Psoas muscle (tissue), 8 donors: ENCODE results near the gene MYG1. TPM values are rescaled to one million over a fixed set of nuclear protein-coding genes. Genes with fewer than 3 reads are reported as not detected.

Source experiments
- ATAC-seq, 4 donors: fragments of 200-7000 bp; cut with Tn5 transposase; one replicate each; pipeline ENCODE4 v1.9.1; 2020; ENCODE audit warnings: moderate library complexity in 3 of 4, mild to moderate bottlenecking in 2 of 4
- DNase-seq, 2 donors: peaks; one replicate each; pipeline ENCODE4 v3.0.0-alpha.2; 2020
- H3K27ac ChIP-seq: fragments of 200-600 bp; one replicate; pipeline ENCODE4 v1.8.0; 2022
- H3K27me3 ChIP-seq, 3 donors: fragments of 200-600 bp in 1 of 3; one replicate each; pipeline versions ENCODE4 v1.6.1 to v1.8.0; 2013 to 2022; ENCODE audit warnings: low read length in 2 of 3, mild to moderate bottlenecking in 2 of 3, moderate library complexity in 1 of 3; ENCODE audit not compliant: insufficient read depth in 3 of 3
- H3K36me3 ChIP-seq, 2 donors: fragments of 200-600 bp in 1 of 2; one replicate each; pipeline versions ENCODE4 v1.6.1 to v1.8.0; 2013 to 2022; ENCODE audit warnings: low read depth in 1 of 2, mild to moderate bottlenecking in 1 of 2, moderate library complexity in 1 of 2; ENCODE audit not compliant: insufficient read depth in 1 of 2
- H3K4me1 ChIP-seq: fragments of 200-600 bp; one replicate; pipeline ENCODE4 v1.8.0; 2022
- H3K4me3 ChIP-seq: fragments of 200-600 bp; one replicate; pipeline ENCODE4 v1.8.0; 2022; ENCODE audit warnings: mild to moderate bottlenecking
- H3K9me3 ChIP-seq: fragments of 200-600 bp; one replicate; pipeline ENCODE4 v1.8.0; 2022
- CTCF ChIP-seq: fragments of 200-600 bp; IDR thresholded peaks from one replicate; pipeline ENCODE4 v1.8.0; 2022; ENCODE audit warnings: antibody characterized with exemption
- WGBS, 3 donors: extraction: QIAGEN DNeasy Blood & Tissue Kit; methylation state at CpG; one replicate each; pipeline versions ENCODE4 v1.1.6 to v1.1.7; 2013; 5-methylcytosine and 5-hydroxymethylcytosine counted together
- intact Hi-C, 2 donors: fragments of 100-400 bp; cut with DNase I; formaldehyde crosslinking; loops; one replicate each; pipeline versions ENCODE4 v1.11.0 to v1.14.2; 2022
- polyA plus RNA-seq, 3 donors: library from polyadenylated mRNA; stranded (reverse); fragments of 200-250 nt; gene quantifications; one replicate each; pipeline ENCODE4 v1.2.3, GENCODE V29; 2013
- total RNA-seq, 4 donors: library from RNA; stranded (reverse); fragmentation: NEBNext Ultra II Directional in 2 of 4; extraction: Animal tissue kit (Norgen Biotek cat#: 25700) in 2 of 4; gene quantifications; one replicate each; pipeline versions ENCODE4 v1.2.1 to v1.2.4, GENCODE V29; 2021 to 2023
- donor health status: healthy with polysubstance abuse.
- donor health status: DM: no; HTN: no; CAD: no; lungs with moderate emphysema.
- donor health status: Bipolar disorder and iron deficiency.
- donor health status: healthy.
- donor health status: DM: yes; HTN: yes; CAD: no.
- donor health status: DM: no; HTN: no; CAD: no.
- donor health status: DM: no; HTN: no; CAD: no.
- donor health status: DM: yes; HTN: yes; CAD: no.

Gene MYG1
- total and polyA plus RNA-seq, 7 donors = 34.6 to 68.9 (median 44.7) TPM

- Histone ChIP-seq H3K36me3 (no peaks in the 10 kb centered on the region), H3K27ac (no peak overlapping the region), H3K9me3 (no peaks in the 10 kb centered on the region), H3K27me3 (no peaks in the 10 kb centered on the region), H3K4me1 (no peaks in the 10 kb centered on the region), H3K4me3 (no peak overlapping the region)
- 59 to 65% (median 63%) methylated on average over 21 of the region's 21 CpGs for WGBS, 3 donors
- peak; percentile 96 to 99 (median 98) for ATAC-seq
- peak; percentile 92 for TF ChIP-seq CTCF
- DNase-seq = peak; percentile 74 to 81
- intact Hi-C loops = loop anchor here (1.0 to 5.0 kb wide), 4 partner anchors 68 to 156 kb away; partner anchors contain the start of gene NPFF (in 1 of the 2)
These were observed 53.1 kb downstream of the MYG1 start for GRCh38 chr12:53352331-53353256.

DNA sequence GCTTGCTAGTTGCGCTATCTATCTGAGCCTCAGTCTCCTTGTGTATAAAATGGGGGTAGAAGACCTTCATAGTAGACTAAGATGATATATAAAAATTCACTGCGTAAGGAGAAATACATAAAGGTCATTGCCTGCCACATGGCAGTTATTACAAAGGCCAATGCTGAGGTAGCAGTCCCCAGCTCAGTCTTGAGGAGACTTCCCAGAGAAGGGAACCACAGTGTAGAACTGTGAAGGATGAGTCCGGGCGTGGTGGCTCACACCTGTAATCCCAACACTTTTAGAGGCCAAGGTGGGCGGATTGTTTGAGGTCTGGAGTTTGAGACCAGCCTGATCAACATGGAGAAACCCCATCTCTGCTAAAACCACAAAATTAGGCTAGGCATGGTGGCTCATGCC lies 53.8 kb downstream of the MYG1 start:
- WGBS, 3 donors = 92 to 94% (median 93%) methylated on average over 5 of the region's 5 CpGs
- Histone ChIP-seq H3K27me3 (no peaks in the 10 kb centered on the region), H3K27ac (no peak overlapping the region), H3K4me3 (no peak overlapping the region), H3K4me1 (no peaks in the 10 kb centered on the region), H3K9me3 (no peaks in the 10 kb centered on the region), H3K36me3 (no peaks in the 10 kb centered on the region)
- TF ChIP-seq CTCF = no peak
- intact Hi-C loops = loop anchor here (2.0 to 5.0 kb wide), 3 partner anchors 68 to 156 kb away; partner anchors contain the start of gene NPFF (in 1 of the 2)
- DNase-seq (no peak), ATAC-seq (no peak)

- H3K4me1 ChIP-seq = no peaks in the 10 kb centered on the region
- no peaks in the 10 kb centered on the region for H3K27me3 ChIP-seq
- intact Hi-C loops = no loop called here
- 55 to 62% (median 59%) methylated on average over 3 of the region's 3 CpGs for WGBS, 3 donors
- no peak overlapping the region for H3K4me3 ChIP-seq
- H3K27ac ChIP-seq = no peak overlapping the region
- ATAC-seq (no peak), DNase-seq (peak in 1 of 2 donors; percentile 26)
- no peak for TF ChIP-seq CTCF
- H3K36me3 ChIP-seq = no peaks in the 10 kb centered on the region
- no peaks in the 10 kb centered on the region for H3K9me3 ChIP-seq
These were observed 55.6 kb downstream of the MYG1 start for GRCh38 chr12:53355121-53355520.

Other genes starting within 250 kb of the MYG1 start
- 100 to 1,000 TPM in 1 of 4 donors, 10 to 100 TPM in 3; 39.4 to 132 (median 70.7) TPM for gene TNS2, start 249.6 kb upstream of the MYG1 start, total RNA-seq
- gene TNS2, start 249.6 kb upstream of the MYG1 start, polyA plus RNA-seq = 10 to 100 TPM; 37.7 to 48.9 (median 47.1) TPM
- gene SPRYD3, start 220.3 kb upstream of the MYG1 start, total RNA-seq = 10 to 100 TPM; 19.7 to 22.6 (median 21.7) TPM
- 10 to 100 TPM; 16.5 to 49.1 (median 34.2) TPM for gene SPRYD3, start 220.3 kb upstream of the MYG1 start, polyA plus RNA-seq
- gene IGFBP6, start 202.0 kb upstream of the MYG1 start, total RNA-seq = 10 to 100 TPM in 3 of 4 donors, 1 to 10 TPM in 1; 6.4 to 21.3 (median 18.1) TPM
- gene IGFBP6, start 202.0 kb upstream of the MYG1 start, polyA plus RNA-seq = 10 to 100 TPM; 23.9 to 27.0 (median 25.5) TPM
- gene SOAT2, start 196.2 kb upstream of the MYG1 start, total RNA-seq = not detected
- under 1 TPM; 0.05 to 0.07 (median 0.07) TPM for gene SOAT2, start 196.2 kb upstream of the MYG1 start, polyA plus RNA-seq
- gene ZNF740, start 119.0 kb upstream of the MYG1 start, total RNA-seq = 10 to 100 TPM; 15.7 to 22.8 (median 19.8) TPM
- 1 to 10 TPM; 3.3 to 8.8 (median 4.7) TPM for gene ZNF740, start 119.0 kb upstream of the MYG1 start, polyA plus RNA-seq
- 1 to 10 TPM; 3.9 to 6.6 (median 5.9) TPM for gene CSAD, start 118.8 kb upstream of the MYG1 start, total RNA-seq
- 1 to 10 TPM; 5.5 to 7.8 (median 6.8) TPM for gene CSAD, start 118.8 kb upstream of the MYG1 start, polyA plus RNA-seq
- 1 to 10 TPM in 2 of 4 donors, under 1 TPM in 2; 0.40 to 1.6 (median 0.94) TPM for gene ITGB7, start 92.4 kb upstream of the MYG1 start, total RNA-seq
- gene ITGB7, start 92.4 kb upstream of the MYG1 start, polyA plus RNA-seq = under 1 TPM; 0.19 to 0.73 (median 0.35) TPM
- gene RARG, start 67.5 kb upstream of the MYG1 start, total RNA-seq = 10 to 100 TPM in 1 of 4 donors, 1 to 10 TPM in 3; 5.0 to 10.7 (median 6.2) TPM
- 10 to 100 TPM in 1 of 3 donors, 1 to 10 TPM in 2; 3.7 to 10.8 (median 8.2) TPM for gene RARG, start 67.5 kb upstream of the MYG1 start, polyA plus RNA-seq
- under 1 TPM in 2 of 4 donors, not detected in 2; 0.37 to 0.48 TPM for gene ESPL1, start 31.4 kb upstream of the MYG1 start, total RNA-seq
- under 1 TPM; 0.03 to 0.30 (median 0.08) TPM for gene ESPL1, start 31.4 kb upstream of the MYG1 start, polyA plus RNA-seq
- 100 to 1,000 TPM; 239 to 282 (median 266) TPM for gene PFDN5, start 4.2 kb upstream of the MYG1 start, total RNA-seq
- gene PFDN5, start 4.2 kb upstream of the MYG1 start, polyA plus RNA-seq = 100 to 1,000 TPM; 406 to 603 (median 474) TPM
- 10 to 100 TPM; 29.0 to 35.7 (median 31.5) TPM for gene AAAS, start 21.9 kb downstream of the MYG1 start, total RNA-seq
- gene AAAS, start 21.9 kb downstream of the MYG1 start, polyA plus RNA-seq = 10 to 100 TPM; 22.9 to 36.8 (median 34.0) TPM
- gene SP7, start 36.7 kb downstream of the MYG1 start, total RNA-seq = not detected
- not detected for gene SP7, start 36.7 kb downstream of the MYG1 start, polyA plus RNA-seq
- 10 to 100 TPM; 39.0 to 48.0 (median 45.4) TPM for gene SP1, start 80.5 kb downstream of the MYG1 start, total RNA-seq
- 10 to 100 TPM; 10.2 to 16.2 (median 15.1) TPM for gene SP1, start 80.5 kb downstream of the MYG1 start, polyA plus RNA-seq
- 1 to 10 TPM in 2 of 4 donors, under 1 TPM in 2; 0.40 to 1.6 (median 0.97) TPM for gene AMHR2, start 124.2 kb downstream of the MYG1 start, total RNA-seq
- gene AMHR2, start 124.2 kb downstream of the MYG1 start, polyA plus RNA-seq = under 1 TPM; 0.43 to 0.84 (median 0.72) TPM
- gene PRR13, start 142.0 kb downstream of the MYG1 start, total RNA-seq = 10 to 100 TPM; 45.2 to 85.0 (median 62.6) TPM
- 100 to 1,000 TPM in 1 of 3 donors, 10 to 100 TPM in 2; 65.6 to 136 (median 82.0) TPM for gene PRR13, start 142.0 kb downstream of the MYG1 start, polyA plus RNA-seq
- 100 to 1,000 TPM; 354 to 507 (median 439) TPM for gene PCBP2, start 152.4 kb downstream of the MYG1 start, total RNA-seq
- gene PCBP2, start 152.4 kb downstream of the MYG1 start, polyA plus RNA-seq = 100 to 1,000 TPM; 254 to 469 (median 365) TPM
- 1 to 10 TPM; 1.9 to 2.9 (median 2.3) TPM for gene MAP3K12, start 199.8 kb downstream of the MYG1 start, total RNA-seq
- gene MAP3K12, start 199.8 kb downstream of the MYG1 start, polyA plus RNA-seq = 1 to 10 TPM; 2.3 to 3.1 (median 3.0) TPM
- 10 to 100 TPM in 2 of 4 donors, 1 to 10 TPM in 2; 7.6 to 10.8 (median 10.4) TPM for gene TARBP2, start 201.6 kb downstream of the MYG1 start, total RNA-seq
- gene TARBP2, start 201.6 kb downstream of the MYG1 start, polyA plus RNA-seq = 10 to 100 TPM; 10.2 to 23.3 (median 21.2) TPM
- not detected for gene NPFF, start 207.8 kb downstream of the MYG1 start, total RNA-seq
- gene NPFF, start 207.8 kb downstream of the MYG1 start, polyA plus RNA-seq = not detected